ENCODE results near the gene SF1.

DNA sequence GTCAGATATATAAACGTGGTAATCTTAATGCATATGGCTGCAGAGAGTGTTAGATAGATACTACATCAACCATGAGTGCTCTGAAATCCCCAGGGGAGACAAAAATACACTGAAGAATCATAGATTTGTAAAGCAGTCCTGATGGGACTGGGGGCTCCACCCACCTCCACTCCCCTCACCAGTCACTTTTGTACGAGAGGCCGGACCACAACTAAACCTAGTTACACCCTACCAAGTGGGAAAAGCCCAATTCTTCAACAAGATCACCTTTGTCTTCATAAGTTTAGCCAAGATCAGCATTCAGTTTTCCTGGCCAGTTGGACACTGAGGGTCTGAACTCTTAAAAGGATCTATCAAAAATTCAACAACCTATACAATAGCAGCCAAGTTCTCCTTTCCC lies 1.5 kb downstream of the SF1 start:
- TF ChIP-seq POLR2A (IDR thresholded peaks at IDR 0.05) = no peak
- TF ChIP-seq, protein P1, sequence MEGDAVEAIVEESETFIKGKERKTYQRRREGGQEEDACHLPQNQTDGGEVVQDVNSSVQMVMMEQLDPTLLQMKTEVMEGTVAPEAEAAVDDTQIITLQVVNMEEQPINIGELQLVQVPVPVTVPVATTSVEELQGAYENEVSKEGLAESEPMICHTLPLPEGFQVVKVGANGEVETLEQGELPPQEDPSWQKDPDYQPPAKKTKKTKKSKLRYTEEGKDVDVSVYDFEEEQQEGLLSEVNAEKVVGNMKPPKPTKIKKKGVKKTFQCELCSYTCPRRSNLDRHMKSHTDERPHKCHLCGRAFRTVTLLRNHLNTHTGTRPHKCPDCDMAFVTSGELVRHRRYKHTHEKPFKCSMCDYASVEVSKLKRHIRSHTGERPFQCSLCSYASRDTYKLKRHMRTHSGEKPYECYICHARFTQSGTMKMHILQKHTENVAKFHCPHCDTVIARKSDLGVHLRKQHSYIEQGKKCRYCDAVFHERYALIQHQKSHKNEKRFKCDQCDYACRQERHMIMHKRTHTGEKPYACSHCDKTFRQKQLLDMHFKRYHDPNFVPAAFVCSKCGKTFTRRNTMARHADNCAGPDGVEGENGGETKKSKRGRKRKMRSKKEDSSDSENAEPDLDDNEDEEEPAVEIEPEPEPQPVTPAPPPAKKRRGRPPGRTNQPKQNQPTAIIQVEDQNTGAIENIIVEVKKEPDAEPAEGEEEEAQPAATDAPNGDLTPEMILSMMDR (IDR thresholded peaks at IDR 0.05) = no peak

Data from upper lobe of left lung (tissue), 4 donors.